ENCODE measurements around the gene PTP4A1. TPM values are rescaled to one million over a fixed set of nuclear protein-coding genes. Genes with fewer than 3 reads are reported as not detected.
"Not testable (repeated sequence)": the region's sequence is repeated elsewhere in the genome, so short reads cannot be mapped to it uniquely, and the experiment has no call there.

Gene PTP4A1
- total RNA-seq, 2 experiments from 2014 or later = 86.6 to 87.0 TPM

DNA sequence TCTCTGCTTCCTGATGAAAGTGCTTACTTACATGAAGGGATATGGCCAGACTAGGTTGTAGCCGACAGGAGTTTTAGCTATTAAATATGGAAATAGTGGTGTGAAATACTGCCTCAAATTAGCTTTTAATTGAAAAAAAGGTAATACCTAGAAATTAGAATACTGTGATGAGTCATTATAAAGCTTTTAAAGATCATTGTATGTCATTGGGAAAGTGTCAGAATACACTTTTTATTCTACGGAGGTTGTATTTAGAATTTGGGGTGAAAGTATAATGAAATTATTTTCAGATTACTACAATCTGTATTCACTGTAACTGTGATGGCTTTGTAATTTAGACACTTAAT lies 2.2 kb downstream of the PTP4A1 start:
- peak overlapping the region; percentile 97 for H3K27ac Mint-ChIP-seq
- CTCF ChIA-PET = interaction anchor here (0.7 to 2.3 kb wide), 18 partner anchors 9 to 222 kb away, joined by 3 to 18 read pairs (median 6); partner anchors contain the start of gene PHF3
- no peaks in the 10 kb centered on the region for H3K9me3 Mint-ChIP-seq (ENCODE audit: insufficient read depth)
- POLR2A ChIA-PET = interaction anchor here (1.0 to 2.3 kb wide), 5 partner anchors 24 to 190 kb away, joined by 3 to 21 read pairs (median 4); partner anchors contain the start of gene PHF3
- H3K27me3 Mint-ChIP-seq (ENCODE audit: low read depth) = no peaks in the 10 kb centered on the region
- peaks cover 40% of the 10 kb centered on the region for H3K4me1 Mint-ChIP-seq (ENCODE audit: low read depth)
- no peak for DNase-seq
- ATAC-seq = no peak
- H3K4me3 Mint-ChIP-seq = peak overlapping the region; percentile 96
- peaks cover 41% of the 10 kb centered on the region for H3K36me3 Mint-ChIP-seq (ENCODE audit: low read depth)

DNA sequence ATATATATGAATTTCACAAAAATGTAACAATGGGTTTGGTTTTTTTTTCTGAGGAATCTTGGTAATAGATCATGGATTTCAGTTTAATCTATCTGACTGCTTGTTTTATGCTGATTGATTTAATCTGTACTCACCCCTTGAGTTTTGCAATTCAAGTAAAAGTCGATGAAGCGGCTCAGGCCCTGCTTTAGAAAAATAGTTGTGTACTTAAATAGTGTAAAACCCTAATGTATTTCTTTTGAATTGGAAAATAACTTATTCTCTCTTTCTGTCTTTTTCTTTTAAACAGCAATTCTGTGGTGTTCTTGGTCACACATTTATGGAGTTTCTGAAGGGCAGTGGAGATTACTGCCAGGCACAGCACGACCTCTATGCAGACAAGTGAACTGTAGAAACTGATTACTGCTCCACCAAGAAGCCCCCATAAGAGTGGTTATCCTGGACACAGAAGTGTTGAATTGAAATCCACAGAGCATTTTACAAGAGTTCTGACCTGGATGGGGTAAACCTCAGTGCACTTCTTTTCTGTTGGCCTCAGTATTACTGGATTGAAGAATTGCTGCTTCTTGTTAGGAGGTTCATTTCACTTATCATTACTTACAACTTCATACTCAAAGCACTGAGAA lies 4.0 kb downstream of the PTP4A1 start:
- no peaks in the 10 kb centered on the region for H3K27me3 Mint-ChIP-seq (ENCODE audit: low read depth)
- peaks cover 38% of the 10 kb centered on the region for H3K4me1 Mint-ChIP-seq (ENCODE audit: low read depth)
- H3K9me3 Mint-ChIP-seq (ENCODE audit: insufficient read depth) = no peaks in the 10 kb centered on the region
- CTCF ChIA-PET = interaction anchor here (0.7 to 1.2 kb wide), 4 partner anchors 22 to 224 kb away, joined by 3 to 8 read pairs (median 6); partner anchors contain the start of gene PHF3
- DNase-seq = no peak
- ATAC-seq = no peak
- POLR2A ChIA-PET = no interaction called here
- peaks cover 57% of the 10 kb centered on the region for H3K36me3 Mint-ChIP-seq (ENCODE audit: low read depth)
- no peak overlapping the region for H3K4me3 Mint-ChIP-seq
- no peak overlapping the region for H3K27ac Mint-ChIP-seq

DNA sequence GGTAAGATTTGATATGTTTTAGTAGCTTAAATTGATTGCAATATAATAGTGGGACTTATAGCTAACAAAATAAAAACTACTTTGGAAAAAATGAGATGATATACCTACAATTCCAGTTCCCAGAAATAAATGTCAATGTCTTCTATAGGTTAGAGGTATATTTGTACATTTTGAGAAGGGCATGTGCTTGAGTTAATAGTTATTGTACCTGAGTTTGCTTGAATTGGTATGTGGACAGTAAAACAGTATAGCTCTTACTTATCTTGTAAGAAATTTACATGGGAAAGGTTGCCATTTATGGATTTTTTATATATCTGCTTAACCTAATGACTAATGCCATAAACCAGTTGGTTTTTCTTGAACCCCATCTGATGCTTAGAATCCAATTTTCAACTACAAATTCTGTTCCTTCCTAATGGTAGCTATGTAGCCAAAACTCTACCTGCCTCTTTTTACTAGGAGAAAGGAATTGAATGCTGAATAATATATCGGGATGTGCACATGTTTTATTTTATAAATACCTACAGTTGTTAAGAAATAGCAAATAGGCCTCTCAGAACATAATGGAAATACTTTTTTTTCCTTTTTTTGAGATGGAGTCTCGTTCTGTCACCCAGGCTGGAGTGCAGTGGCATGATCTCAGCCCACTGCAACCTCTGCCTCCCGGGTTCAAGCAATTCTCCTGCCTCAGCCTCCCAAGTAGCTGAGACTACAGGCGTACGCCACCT lies 4.9 kb downstream of the PTP4A1 start:
- DNase-seq (no peak), ATAC-seq (no peak)
- CTCF ChIA-PET = interaction anchor here (0.7 to 1.2 kb wide), 4 partner anchors 21 to 225 kb away, joined by 3 to 8 read pairs (median 6); partner anchors contain the start of gene PHF3
- Mint-ChIP-seq H3K36me3 (ENCODE audit: low read depth) (peaks cover 57% of the 10 kb centered on the region), H3K4me3 (no peak overlapping the region), H3K27ac (no peak overlapping the region), H3K27me3 (ENCODE audit: low read depth) (no peaks in the 10 kb centered on the region), H3K9me3 (ENCODE audit: insufficient read depth) (no peaks in the 10 kb centered on the region), H3K4me1 (ENCODE audit: low read depth) (peaks cover 32% of the 10 kb centered on the region)
- POLR2A ChIA-PET = no interaction called here

DNA sequence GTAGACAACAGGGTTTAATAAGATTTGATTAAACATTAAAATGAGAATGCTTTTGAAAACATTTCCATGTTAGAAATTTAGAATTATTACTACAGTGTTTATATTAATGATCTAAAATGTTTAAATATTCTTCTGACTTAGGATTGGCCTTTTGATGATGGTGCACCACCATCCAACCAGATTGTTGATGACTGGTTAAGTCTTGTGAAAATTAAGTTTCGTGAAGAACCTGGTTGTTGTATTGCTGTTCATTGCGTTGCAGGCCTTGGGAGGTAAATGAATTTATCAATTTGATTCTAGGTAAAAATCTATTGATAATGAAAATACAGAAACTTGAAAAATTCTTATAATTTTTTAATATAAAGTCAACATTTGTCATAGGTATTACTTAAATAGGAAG lies 6.5 kb downstream of the PTP4A1 start:
- ChIA-PET POLR2A (no interaction called here), CTCF (no interaction called here)
- H3K27me3 Mint-ChIP-seq (ENCODE audit: low read depth) = no peaks in the 10 kb centered on the region
- H3K9me3 Mint-ChIP-seq (ENCODE audit: insufficient read depth) = no peaks in the 10 kb centered on the region
- no peak overlapping the region for H3K27ac Mint-ChIP-seq
- H3K36me3 Mint-ChIP-seq (ENCODE audit: low read depth) = peaks cover 63% of the 10 kb centered on the region
- no peak for ATAC-seq
- peaks cover 32% of the 10 kb centered on the region for H3K4me1 Mint-ChIP-seq (ENCODE audit: low read depth)
- no peak for DNase-seq
- no peak overlapping the region for H3K4me3 Mint-ChIP-seq

DNA sequence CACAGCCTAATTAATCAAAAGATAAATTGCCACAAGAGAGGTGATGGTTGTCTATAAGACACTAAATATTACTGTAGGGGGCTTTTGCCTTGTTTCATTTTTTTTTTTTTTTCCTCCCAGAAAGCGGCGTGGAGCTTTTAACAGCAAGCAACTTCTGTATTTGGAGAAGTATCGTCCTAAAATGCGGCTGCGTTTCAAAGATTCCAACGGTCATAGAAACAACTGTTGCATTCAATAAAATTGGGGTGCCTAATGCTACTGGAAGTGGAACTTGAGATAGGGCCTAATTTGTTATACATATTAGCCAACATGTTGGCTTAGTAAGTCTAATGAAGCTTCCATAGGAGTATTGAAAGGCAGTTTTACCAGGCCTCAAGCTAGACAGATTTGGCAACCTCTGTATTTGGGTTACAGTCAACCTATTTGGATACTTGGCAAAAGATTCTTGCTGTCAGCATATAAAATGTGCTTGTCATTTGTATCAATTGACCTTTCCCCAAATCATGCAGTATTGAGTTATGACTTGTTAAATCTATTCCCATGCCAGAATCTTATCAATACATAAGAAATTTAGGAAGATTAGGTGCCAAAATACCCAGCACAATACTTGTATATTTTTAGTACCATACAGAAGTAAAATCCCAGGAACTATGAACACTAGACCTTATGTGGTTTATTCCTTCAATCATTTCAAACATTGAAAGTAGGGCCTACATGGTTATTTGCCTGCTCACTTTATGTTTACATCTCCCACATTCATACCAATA lies 7.8 kb downstream of the PTP4A1 start:
- H3K27me3 Mint-ChIP-seq (ENCODE audit: low read depth) = no peaks in the 10 kb centered on the region
- no peak overlapping the region for H3K4me3 Mint-ChIP-seq
- CTCF ChIA-PET = no interaction called here

DNA sequence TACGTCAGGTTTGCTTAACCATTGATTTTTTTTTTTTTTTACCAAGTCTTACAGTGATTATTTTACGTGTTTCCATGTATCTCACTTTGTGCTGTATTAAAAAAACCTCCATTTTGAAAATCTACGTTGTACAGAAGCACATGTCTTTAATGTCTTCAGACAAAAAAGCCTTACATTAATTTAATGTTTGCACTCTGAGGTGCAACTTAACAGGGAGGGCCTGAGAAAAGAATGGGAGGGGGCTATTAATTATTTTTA lies 8.4 kb downstream of the PTP4A1 start:
- DNase-seq (no peak), ATAC-seq (no peak)
- Mint-ChIP-seq H3K27ac (no peak overlapping the region), H3K36me3 (ENCODE audit: low read depth) (peaks cover 54% of the 10 kb centered on the region), H3K9me3 (ENCODE audit: insufficient read depth) (no peaks in the 10 kb centered on the region), H3K4me1 (ENCODE audit: low read depth) (peaks cover 16% of the 10 kb centered on the region), H3K4me3 (no peak overlapping the region), H3K27me3 (ENCODE audit: low read depth) (no peaks in the 10 kb centered on the region)
- CTCF ChIA-PET = no interaction called here
- POLR2A ChIA-PET = no interaction called here

More for the DNA sequence above, 7.8 kb downstream of the PTP4A1 start:
- DNase-seq (no peak), ATAC-seq (no peak)
- peaks cover 22% of the 10 kb centered on the region for H3K4me1 Mint-ChIP-seq (ENCODE audit: low read depth)
- no peak overlapping the region for H3K27ac Mint-ChIP-seq
- H3K9me3 Mint-ChIP-seq (ENCODE audit: insufficient read depth) = no peaks in the 10 kb centered on the region
- POLR2A ChIA-PET = no interaction called here
- H3K36me3 Mint-ChIP-seq (ENCODE audit: low read depth) = peaks cover 54% of the 10 kb centered on the region

DNA sequence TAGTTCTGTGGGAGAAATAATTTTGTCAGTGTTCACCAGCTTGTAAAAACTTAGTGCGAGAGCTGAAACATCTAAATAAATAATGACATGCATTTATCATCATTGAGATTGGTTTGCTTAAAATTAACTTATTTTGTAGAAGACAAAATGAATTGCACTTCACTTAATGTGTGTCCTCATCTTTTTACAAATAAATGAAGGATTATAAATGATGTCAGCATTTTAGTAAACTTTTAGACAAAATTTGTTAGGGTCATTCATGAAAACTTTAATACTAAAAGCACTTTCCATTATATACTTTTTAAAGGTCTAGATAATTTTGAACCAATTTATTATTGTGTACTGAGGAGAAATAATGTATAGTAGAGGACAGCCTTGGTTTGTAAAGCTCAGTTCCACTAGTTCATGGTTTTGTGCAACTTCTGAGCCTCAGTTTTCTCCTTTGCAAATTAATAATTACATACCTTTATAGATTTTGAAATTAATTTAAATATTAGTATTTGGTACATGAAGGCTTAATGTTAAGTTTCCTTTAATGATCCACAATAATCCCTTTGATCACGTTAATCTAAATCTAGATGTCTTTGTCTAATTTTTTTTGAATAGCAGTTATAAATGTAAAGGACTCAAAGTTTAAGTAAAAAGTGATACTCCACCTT lies 9.2 kb downstream of the PTP4A1 start:
- Mint-ChIP-seq H3K27me3 (ENCODE audit: low read depth) (peaks cover 3% of the 10 kb centered on the region), H3K36me3 (ENCODE audit: low read depth) (peaks cover 49% of the 10 kb centered on the region), H3K4me1 (ENCODE audit: low read depth) (peaks cover 10% of the 10 kb centered on the region), H3K9me3 (ENCODE audit: insufficient read depth) (no peaks in the 10 kb centered on the region), H3K4me3 (no peak overlapping the region), H3K27ac (no peak overlapping the region)
- ChIA-PET POLR2A (no interaction called here), CTCF (interaction anchor here (0.9 kb wide), 1 partner anchor 17 kb away, joined by 3 read pairs; no protein-coding TSS in a partner anchor)
- no peak for DNase-seq
- no peak for ATAC-seq

DNA sequence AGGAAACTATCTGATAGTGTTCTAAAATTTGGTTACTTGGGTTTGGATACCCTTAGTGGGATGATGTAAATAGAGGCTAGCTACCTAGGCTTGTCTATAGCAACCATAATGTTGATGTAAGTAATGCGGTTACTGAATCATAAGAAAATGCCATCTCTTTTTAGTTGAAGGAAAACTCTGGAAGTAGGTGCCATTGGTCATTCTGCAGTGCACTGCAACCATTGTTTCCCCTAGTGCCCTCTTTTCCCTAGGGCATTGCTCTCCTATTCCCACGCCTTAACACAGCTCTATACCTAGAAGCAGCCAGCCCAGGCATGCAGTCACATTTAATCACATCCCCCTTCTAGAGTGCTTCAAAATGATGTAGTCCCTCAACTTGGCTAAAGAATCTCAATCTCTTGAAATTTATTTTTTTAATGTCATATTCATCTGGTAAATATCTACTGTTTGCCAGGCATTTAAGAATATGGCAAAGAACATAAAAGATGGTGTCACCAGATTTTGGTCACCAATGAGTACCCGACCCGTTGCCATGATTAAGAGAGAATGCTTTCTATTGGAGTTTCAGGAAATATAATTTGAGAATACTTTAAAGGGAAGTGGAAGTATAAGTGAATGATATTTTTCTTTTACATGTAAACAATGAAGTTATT lies 10.4 kb downstream of the PTP4A1 start:
- Mint-ChIP-seq H3K9me3 (ENCODE audit: insufficient read depth) (no peaks in the 10 kb centered on the region), H3K27ac (no peak overlapping the region), H3K4me3 (no peak overlapping the region), H3K4me1 (ENCODE audit: low read depth) (peaks cover 4% of the 10 kb centered on the region), H3K36me3 (ENCODE audit: low read depth) (peaks cover 39% of the 10 kb centered on the region), H3K27me3 (ENCODE audit: low read depth) (peaks cover 9% of the 10 kb centered on the region)
- ATAC-seq (no peak), DNase-seq (no peak)
- ChIA-PET CTCF (interaction anchor here (1.4 to 2.2 kb wide), 2 partner anchors 9 to 230 kb away, joined by 3 to 12 read pairs; no protein-coding TSS in a partner anchor), POLR2A (interaction anchor here (1.0 kb wide), 1 partner anchor 52 kb away, joined by 3 read pairs; no protein-coding TSS in a partner anchor)

DNA sequence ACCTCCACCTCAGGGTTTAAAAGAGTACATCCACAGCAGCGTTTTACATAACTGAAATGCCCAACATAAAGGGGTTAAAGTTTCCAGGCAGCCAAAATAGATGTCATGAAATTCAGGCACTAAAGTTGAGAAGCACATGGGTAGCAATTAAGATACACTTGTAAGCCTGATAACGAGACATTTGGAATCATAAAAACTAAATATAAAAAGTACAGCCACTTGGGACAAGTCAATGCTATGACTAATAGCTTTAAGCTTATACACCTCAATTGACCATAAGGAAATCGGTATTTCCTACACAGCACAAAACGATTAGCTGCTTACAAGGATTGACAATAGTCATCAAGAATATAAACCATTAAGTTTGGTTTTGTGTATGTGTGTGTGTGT lies 11.8 kb downstream of the PTP4A1 start:
- DNase-seq = no peak
- ATAC-seq = no peak
- no peak overlapping the region for H3K4me3 Mint-ChIP-seq
- no peaks in the 10 kb centered on the region for H3K9me3 Mint-ChIP-seq (ENCODE audit: insufficient read depth)
- no peak overlapping the region for H3K27ac Mint-ChIP-seq
- peaks cover 35% of the 10 kb centered on the region for H3K36me3 Mint-ChIP-seq (ENCODE audit: low read depth)
- ChIA-PET CTCF (interaction anchor here (1.4 to 2.2 kb wide), 2 partner anchors 10 to 231 kb away, joined by 3 to 12 read pairs; no protein-coding TSS in a partner anchor), POLR2A (interaction anchor here (1.0 kb wide), 1 partner anchor 51 kb away, joined by 3 read pairs; no protein-coding TSS in a partner anchor)
- H3K27me3 Mint-ChIP-seq (ENCODE audit: low read depth) = peaks cover 12% of the 10 kb centered on the region
- peaks cover 4% of the 10 kb centered on the region for H3K4me1 Mint-ChIP-seq (ENCODE audit: low read depth)

DNA sequence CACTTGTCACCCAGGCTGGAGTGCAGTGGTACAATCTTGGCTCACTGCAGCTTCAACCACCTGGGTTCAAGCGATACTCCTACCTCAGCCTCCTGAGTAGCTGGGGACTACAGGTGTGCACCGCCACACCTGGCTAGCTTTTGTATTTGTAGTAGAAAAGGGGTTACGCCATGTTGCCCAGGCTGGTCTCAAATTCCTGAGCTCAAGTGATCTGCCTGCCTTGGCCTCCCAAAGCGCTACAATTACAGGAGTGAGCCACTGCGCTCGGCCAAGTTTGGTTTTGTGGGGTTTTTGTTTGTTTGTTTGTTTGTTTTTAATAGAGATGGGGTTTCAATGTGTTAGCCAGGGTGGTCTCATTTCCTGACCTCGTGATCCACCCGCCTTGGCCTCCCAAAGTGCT lies 12.3 kb downstream of the PTP4A1 start:
- ChIA-PET CTCF (interaction anchor here (2.2 kb wide), 1 partner anchor 11 kb away, joined by 12 read pairs; no protein-coding TSS in a partner anchor), POLR2A (no interaction called here)
- Mint-ChIP-seq H3K4me1 (ENCODE audit: low read depth) (peaks cover 4% of the 10 kb centered on the region), H3K27ac (no peak overlapping the region), H3K4me3 (no peak overlapping the region), H3K36me3 (ENCODE audit: low read depth) (peaks cover 34% of the 10 kb centered on the region), H3K9me3 (ENCODE audit: insufficient read depth) (no peaks in the 10 kb centered on the region), H3K27me3 (ENCODE audit: low read depth) (peaks cover 12% of the 10 kb centered on the region)
- ATAC-seq (no peak), DNase-seq (no peak)

DNA sequence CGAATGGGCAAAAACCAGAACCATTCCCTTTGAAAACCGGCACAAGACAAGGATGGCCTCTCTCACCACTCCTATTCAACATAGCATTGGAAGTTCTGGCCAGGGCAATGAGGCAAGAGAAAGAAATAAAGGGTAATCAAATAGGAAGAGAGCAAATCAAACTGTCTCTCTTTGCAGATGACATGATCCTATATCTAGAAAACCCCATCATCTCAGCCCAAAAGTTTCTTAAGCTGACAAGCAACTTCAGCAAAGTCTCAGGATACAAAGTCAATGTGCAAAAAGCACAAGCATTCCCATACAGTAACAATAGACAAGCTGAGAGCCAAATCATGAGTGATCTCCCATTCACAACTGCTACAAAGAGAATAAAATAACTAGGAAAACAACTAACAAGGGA lies 13.4 kb downstream of the PTP4A1 start:
- DNase-seq; H3K4me1 Mint-ChIP-seq (ENCODE audit: low read depth); ATAC-seq; H3K27ac Mint-ChIP-seq; H3K9me3 Mint-ChIP-seq (ENCODE audit: insufficient read depth); H3K4me3 Mint-ChIP-seq; POLR2A ChIA-PET: not testable (repeated sequence)
- Mint-ChIP-seq H3K36me3 (ENCODE audit: low read depth) (peaks cover 23% of the 10 kb centered on the region), H3K27me3 (ENCODE audit: low read depth) (peaks cover 12% of the 10 kb centered on the region)
- CTCF ChIA-PET = interaction anchor here (1.4 kb wide), 1 partner anchor 11 kb away, joined by 4 read pairs; no protein-coding TSS in a partner anchor
